Measurements from ENCODE around the gene NAGS.
"Not testable (repeated sequence)": the region's sequence is repeated elsewhere in the genome, so short reads cannot be mapped to it uniquely, and the experiment has no call there.

The NAGS gene

DNA sequence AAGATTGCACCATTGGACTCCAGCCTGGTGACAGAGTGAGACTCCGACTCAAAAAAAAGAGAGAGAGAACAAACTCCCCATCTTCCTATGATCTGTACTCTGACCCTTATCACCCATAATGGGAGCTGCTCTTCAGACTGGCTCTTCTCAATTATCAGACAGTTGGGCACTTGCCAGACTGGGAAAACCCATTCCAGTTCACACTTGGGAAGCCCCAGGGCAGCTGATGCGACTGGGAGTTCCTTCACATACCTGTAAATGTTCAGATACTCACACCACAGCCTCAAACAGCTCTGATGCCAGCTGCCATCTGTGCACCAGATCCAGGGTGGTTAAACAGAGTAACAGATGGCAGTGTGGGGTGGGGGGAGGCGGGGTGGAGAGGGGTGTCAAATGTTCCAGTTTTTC, 34.2 kb downstream of the NAGS start:
- H3K36me3 Mint-ChIP-seq, result peaks cover 9% of the 10 kb centered on the region
- no peaks in the 10 kb centered on the region for H3K9me3 Mint-ChIP-seq
- H3K27ac Mint-ChIP-seq, result no peak overlapping the region
- peaks cover 19% of the 10 kb centered on the region for H3K4me1 Mint-ChIP-seq
- H3K4me3 Mint-ChIP-seq, result no peak overlapping the region
- no peaks in the 10 kb centered on the region for H3K27me3 Mint-ChIP-seq

DNA sequence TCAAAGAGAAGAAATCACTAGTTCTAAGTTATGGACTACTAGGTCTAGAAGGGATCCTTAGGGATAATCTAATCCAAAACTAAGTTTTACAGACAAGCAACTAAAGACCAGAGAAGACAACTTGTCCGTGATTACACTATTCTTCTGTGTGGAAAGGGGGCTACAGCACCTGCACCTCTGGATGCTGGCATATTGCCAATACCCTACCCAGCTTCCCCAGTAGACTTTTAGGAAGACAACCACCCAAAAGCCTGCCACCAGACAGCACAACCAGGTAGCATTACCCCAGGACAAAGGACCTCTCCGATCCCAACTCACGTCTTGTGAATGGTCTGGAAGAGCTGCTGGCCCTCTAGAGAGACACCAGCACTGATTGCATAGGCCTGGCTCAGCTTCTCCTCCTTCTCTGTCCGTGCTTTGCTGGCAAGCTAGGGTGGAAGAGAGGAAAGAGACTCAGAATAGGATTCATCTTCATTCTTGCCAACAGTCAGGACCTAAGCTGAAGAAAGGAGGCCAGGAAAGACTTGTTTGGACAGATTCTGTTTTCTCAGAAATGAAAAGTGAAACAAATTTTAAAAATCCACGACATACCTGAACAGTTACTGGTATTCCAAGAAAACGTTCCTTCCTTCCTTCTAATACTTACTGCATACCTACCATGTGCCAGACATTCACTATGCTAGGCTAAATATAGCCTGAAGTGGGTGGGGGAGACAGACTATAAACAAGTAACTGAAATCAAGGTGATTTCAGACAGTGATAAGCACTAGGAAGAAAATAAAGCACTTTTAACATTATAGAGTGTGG, 35.6 kb downstream of the NAGS start:
- Mint-ChIP-seq H3K36me3 (peaks cover 5% of the 10 kb centered on the region), H3K27me3 (no peaks in the 10 kb centered on the region), H3K27ac (no peak overlapping the region), H3K4me1 (peaks cover 14% of the 10 kb centered on the region), H3K9me3 (no peaks in the 10 kb centered on the region), H3K4me3 (no peak overlapping the region)

DNA sequence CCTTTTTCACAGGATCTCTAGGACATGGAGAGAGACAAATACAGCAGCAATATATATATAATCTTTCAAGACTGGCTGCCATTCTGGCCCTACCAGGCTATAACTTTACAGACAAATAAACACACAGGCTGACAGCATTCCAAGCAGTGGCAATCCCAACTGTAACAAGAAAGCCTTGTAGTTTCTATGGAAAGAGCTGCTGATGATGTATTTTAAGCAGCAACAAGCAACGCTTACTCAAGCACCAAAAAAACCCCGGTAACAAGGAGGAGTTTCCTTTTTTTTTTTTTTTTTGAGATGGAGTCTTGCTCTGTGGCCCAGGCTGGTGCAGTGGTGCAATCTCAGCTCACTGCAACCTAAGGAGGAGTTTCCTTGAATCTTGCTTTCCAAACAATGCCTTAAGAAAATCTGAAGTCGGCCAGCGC, 38.9 kb downstream of the NAGS start:
- Mint-ChIP-seq H3K36me3 (peaks cover 6% of the 10 kb centered on the region), H3K4me1 (peaks cover 14% of the 10 kb centered on the region), H3K9me3 (no peaks in the 10 kb centered on the region), H3K4me3 (no peak overlapping the region), H3K27ac (no peak overlapping the region), H3K27me3 (no peaks in the 10 kb centered on the region)

DNA sequence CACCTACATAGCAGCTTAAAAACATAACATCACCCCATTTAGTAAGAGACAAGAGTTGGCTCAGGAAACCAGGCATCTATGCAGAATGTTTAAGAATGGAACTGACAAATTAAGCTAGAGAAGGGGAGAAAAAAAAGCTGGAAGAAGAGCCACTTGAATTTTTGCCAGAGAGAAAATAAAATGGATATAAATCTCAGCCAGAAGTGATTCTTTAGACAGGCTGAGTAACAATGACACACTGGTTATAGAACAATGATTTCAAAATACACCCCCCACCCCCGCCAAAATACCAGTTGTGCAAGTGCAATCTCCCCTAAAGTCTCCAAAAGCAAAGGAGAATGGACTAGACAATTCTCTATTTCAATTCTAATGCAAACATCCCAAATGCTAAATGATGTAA, 39.6 kb downstream of the NAGS start:
- no peaks in the 10 kb centered on the region for H3K27me3 Mint-ChIP-seq

DNA sequence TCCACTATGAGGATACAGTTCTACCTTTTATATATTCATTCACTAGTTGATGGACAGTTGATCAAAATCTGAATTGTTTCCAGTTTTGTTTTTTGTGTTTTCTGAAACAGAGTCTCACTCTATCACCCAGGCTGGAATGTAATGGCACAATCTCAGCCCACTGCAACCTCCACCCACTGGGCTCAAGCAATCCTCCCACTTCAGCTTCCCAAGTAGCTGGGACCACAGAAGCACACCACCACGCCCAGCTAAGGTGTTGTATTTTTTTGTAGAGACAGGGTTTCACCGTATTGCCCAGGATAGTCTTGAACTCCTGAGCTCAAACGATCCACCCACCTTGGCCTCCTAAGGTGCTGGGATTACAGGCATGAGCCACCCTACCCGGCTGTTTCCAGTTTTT, 41.1 kb downstream of the NAGS start:
- no peak overlapping the region for H3K27ac Mint-ChIP-seq
- peaks cover 14% of the 10 kb centered on the region for H3K4me1 Mint-ChIP-seq
- no peak overlapping the region for H3K4me3 Mint-ChIP-seq
- no peaks in the 10 kb centered on the region for H3K9me3 Mint-ChIP-seq
- no peaks in the 10 kb centered on the region for H3K27me3 Mint-ChIP-seq
- peaks cover 4% of the 10 kb centered on the region for H3K36me3 Mint-ChIP-seq

More for the DNA sequence above, 39.6 kb downstream of the NAGS start:
- Mint-ChIP-seq H3K27ac (peak overlapping the region; percentile 55), H3K4me3 (no peak overlapping the region), H3K4me1 (peaks cover 14% of the 10 kb centered on the region), H3K9me3 (no peaks in the 10 kb centered on the region), H3K36me3 (peaks cover 6% of the 10 kb centered on the region)

DNA sequence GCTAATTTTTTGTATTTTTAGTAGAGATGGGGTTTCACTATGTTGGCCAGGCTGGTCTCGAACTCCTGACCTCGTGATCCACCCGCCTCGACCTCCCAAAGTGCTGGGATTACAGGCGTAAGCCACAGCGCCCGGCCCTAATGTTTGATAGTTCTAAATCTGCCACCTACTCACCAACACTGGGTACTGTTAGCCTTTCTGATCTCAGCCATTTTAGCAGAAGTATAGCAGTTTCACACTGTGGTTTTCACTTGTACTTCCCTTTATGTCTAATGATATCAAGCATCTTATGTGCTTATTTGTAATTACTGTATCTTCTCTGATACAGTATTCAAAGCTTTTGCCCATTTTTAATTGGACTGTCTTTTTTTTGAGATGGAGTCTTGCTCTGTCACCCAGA, 42.5 kb downstream of the NAGS start:
- H3K36me3 Mint-ChIP-seq, H3K27ac Mint-ChIP-seq: not testable (repeated sequence)

DNA sequence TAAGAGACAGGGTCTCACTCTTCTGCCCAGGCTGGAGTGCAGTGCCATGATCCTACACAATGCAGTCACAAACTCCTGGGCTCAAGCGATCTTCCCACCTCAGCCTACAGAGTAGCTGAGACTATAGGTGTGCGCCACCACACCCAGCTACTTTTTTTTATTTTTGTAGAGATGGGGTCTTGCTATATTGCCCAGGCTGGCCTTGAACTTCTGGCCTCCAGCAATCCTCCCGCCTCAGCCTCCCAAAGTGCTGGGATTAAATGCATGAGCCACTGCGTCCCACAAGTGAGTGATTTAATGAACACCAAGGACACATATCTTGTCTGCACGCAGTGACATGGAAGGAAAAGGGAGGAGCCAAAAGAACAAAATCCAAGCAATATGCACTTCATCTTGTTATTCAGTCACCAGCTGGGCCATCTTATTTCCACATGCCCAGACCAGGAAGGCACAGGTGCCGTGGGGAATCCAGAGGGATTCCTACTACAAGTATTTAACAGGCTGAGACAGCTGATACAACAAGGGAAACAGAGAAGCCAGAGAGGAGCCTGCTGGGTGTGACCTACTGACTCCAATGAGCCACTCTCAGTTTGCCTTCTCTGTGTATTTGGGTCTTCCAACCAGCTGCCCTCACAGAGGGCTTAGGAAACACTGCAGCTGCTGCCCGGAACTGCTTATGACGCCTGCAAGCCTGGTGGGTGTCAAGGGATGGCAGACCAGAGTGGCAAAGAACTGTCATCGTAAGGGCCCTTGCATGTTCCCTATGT, 45.1 kb downstream of the NAGS start:
- Mint-ChIP-seq H3K9me3 (no peaks in the 10 kb centered on the region), H3K27ac (no peak overlapping the region), H3K4me3 (no peak overlapping the region), H3K27me3 (no peaks in the 10 kb centered on the region), H3K36me3 (peaks cover 4% of the 10 kb centered on the region), H3K4me1 (peaks cover 18% of the 10 kb centered on the region)

More for the DNA sequence above, 42.5 kb downstream of the NAGS start:
- H3K27me3 Mint-ChIP-seq, H3K4me3 Mint-ChIP-seq, H3K9me3 Mint-ChIP-seq, H3K4me1 Mint-ChIP-seq: not testable (repeated sequence)

DNA sequence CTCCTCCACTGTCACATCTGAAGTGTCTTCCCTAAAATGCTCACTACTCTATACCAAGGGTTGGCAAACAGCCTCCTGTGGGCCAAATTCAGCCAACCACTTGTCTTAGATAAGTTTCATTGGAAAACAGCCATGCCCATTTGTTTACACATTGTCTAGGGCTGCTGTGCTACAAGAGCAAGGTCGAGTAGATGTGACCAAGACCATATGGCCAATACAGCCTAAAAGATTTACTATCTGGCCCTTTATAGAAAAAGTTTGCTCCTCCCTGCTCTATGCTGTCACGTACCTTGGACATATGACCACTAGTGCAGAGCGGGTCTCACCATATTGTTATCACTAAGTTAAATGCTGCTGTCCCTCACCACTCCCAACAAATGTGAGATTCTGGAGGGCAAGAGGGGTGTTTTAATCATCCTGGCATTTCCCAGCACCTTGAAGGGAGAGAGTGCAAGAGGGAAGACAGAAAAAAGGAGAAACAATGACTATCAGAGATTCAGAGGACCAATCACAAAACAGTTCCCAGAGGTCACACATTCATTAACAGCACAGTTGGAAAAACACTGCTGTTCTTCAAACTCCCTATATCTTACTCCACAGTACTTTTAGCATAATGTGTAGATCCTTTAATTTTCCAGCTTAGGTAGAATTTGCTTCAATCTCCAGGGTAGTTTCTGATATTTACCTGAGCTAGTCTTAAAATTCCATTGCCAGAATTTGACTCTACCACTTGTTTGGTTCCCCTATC, 48.9 kb downstream of the NAGS start:
- Mint-ChIP-seq H3K4me3 (no peak overlapping the region), H3K36me3 (peaks cover 5% of the 10 kb centered on the region), H3K4me1 (peaks cover 20% of the 10 kb centered on the region), H3K27ac (no peak overlapping the region), H3K9me3 (no peaks in the 10 kb centered on the region), H3K27me3 (no peaks in the 10 kb centered on the region)
